Measurements from ENCODE around the gene GLCCI1. TPM values are rescaled to one million over a fixed set of nuclear protein-coding genes. Genes with fewer than 3 reads are reported as not detected.

GLCCI1 gene
- polyA plus RNA-seq, 1 donor (not counting 4 experiments of a cell fraction or from before 2014, with no cell fraction given): 3.4 TPM

GRCh38 chr7:7972128-7972527 lies 3.5 kb downstream of the GLCCI1 start:
- DNase-seq (ENCODE audit: low read depth, low spot score): no peak
- H3K79me2 ChIP-seq (ENCODE audit: control insufficient read depth, insufficient read depth, low read length): no peaks in the 10 kb centered on the region
- H3K4me1 ChIP-seq (ENCODE audit: control insufficient read depth, extremely low read depth, insufficient read depth, low read length): peaks cover 3% of the 10 kb centered on the region
- H3K9me3 ChIP-seq (ENCODE audit: control insufficient read depth, low read depth, low read length): no peaks in the 10 kb centered on the region
- FAIRE-seq: no peak
- H3K9me1 ChIP-seq (ENCODE audit: control insufficient read depth, extremely low read depth, insufficient read depth, low read length): no peaks in the 10 kb centered on the region
- TF ChIP-seq CTCF (optimal IDR thresholded peaks at IDR 0.05 in 1 of 3, IDR thresholded peaks at IDR 0.05 in 1 of 3, conservative IDR thresholded peaks at IDR 0.05 in 1 of 3; ENCODE audit: extremely low read depth in 1 of 3, insufficient read depth in 2 of 3, low read length in 3 of 3): no peak
- no peak for TF ChIP-seq EZH2 (IDR thresholded peaks at IDR 0.05; ENCODE audit: low read length)
- no peak overlapping the region for H3K4me3 ChIP-seq (ENCODE audit: control insufficient read depth in 2 of 3, extremely low read depth in 1 of 3, insufficient read depth in 2 of 3, low read depth in 1 of 3, low read length in 3 of 3)
- H4K20me1 ChIP-seq (ENCODE audit: control insufficient read depth, extremely low read depth, insufficient read depth, low read length): no peaks in the 10 kb centered on the region
- no peak overlapping the region for H3K9ac ChIP-seq (ENCODE audit: control insufficient read depth, extremely low read depth, insufficient read depth, low read length)
- no peak overlapping the region for H3K27ac ChIP-seq (ENCODE audit: control insufficient read depth, insufficient read depth, low read length)
- no peaks in the 10 kb centered on the region for H3K36me3 ChIP-seq (ENCODE audit: control insufficient read depth in 2 of 2, extremely low read depth in 1 of 2, insufficient read depth in 2 of 2, low read length in 2 of 2)
- H3K27me3 ChIP-seq (ENCODE audit: control insufficient read depth, extremely low read depth, insufficient read depth, low read length): no peaks in the 10 kb centered on the region
- dilution Hi-C loops (cut with MboI; ENCODE audit: extremely low pct_ligation_motif_present, low sequenced_read_pairs): no loop called here
- no peak overlapping the region for H2AFZ ChIP-seq (ENCODE audit: control insufficient read depth, low read length)
- H3K4me2 ChIP-seq (ENCODE audit: control insufficient read depth, extremely low read depth, insufficient read depth, low read depth, low read length): no peak overlapping the region

GRCh38 chr7:7972922-7973594 lies 4.5 kb downstream of the GLCCI1 start:
- no peak overlapping the region for H2AFZ ChIP-seq (ENCODE audit: control insufficient read depth, low read length)
- no peak overlapping the region for H3K27ac ChIP-seq (ENCODE audit: control insufficient read depth, insufficient read depth, low read length)
- H3K9me3 ChIP-seq (ENCODE audit: control insufficient read depth, low read depth, low read length): no peaks in the 10 kb centered on the region
- peaks cover under 1% of the 10 kb centered on the region for H3K4me1 ChIP-seq (ENCODE audit: control insufficient read depth, extremely low read depth, insufficient read depth, low read length)
- H3K27me3 ChIP-seq (ENCODE audit: control insufficient read depth, extremely low read depth, insufficient read depth, low read length): no peaks in the 10 kb centered on the region
- H3K9ac ChIP-seq (ENCODE audit: control insufficient read depth, extremely low read depth, insufficient read depth, low read length): no peak overlapping the region
- H3K4me2 ChIP-seq (ENCODE audit: control insufficient read depth, extremely low read depth, insufficient read depth, low read depth, low read length): no peak overlapping the region
- DNase-seq (ENCODE audit: low read depth, low spot score): no peak
- no peaks in the 10 kb centered on the region for H4K20me1 ChIP-seq (ENCODE audit: control insufficient read depth, extremely low read depth, insufficient read depth, low read length)
- no peaks in the 10 kb centered on the region for H3K36me3 ChIP-seq (ENCODE audit: control insufficient read depth in 2 of 2, extremely low read depth in 1 of 2, insufficient read depth in 2 of 2, low read length in 2 of 2)
- dilution Hi-C loops (cut with MboI; ENCODE audit: extremely low pct_ligation_motif_present, low sequenced_read_pairs): no loop called here
- FAIRE-seq: no peak
- TF ChIP-seq EZH2 (IDR thresholded peaks at IDR 0.05; ENCODE audit: low read length) (no peak), CTCF (optimal IDR thresholded peaks at IDR 0.05 in 1 of 3, IDR thresholded peaks at IDR 0.05 in 1 of 3, conservative IDR thresholded peaks at IDR 0.05 in 1 of 3; ENCODE audit: extremely low read depth in 1 of 3, insufficient read depth in 2 of 3, low read length in 3 of 3) (no peak)
- no peaks in the 10 kb centered on the region for H3K79me2 ChIP-seq (ENCODE audit: control insufficient read depth, insufficient read depth, low read length)
- H3K9me1 ChIP-seq (ENCODE audit: control insufficient read depth, extremely low read depth, insufficient read depth, low read length): no peaks in the 10 kb centered on the region
- H3K4me3 ChIP-seq (ENCODE audit: control insufficient read depth in 2 of 3, extremely low read depth in 1 of 3, insufficient read depth in 2 of 3, low read depth in 1 of 3, low read length in 3 of 3): no peak overlapping the region

Data from keratinocyte (primary cell).